GM12878 (cell line): ENCODE results near the gene WDSUB1. TPM values are rescaled to one million over a fixed set of nuclear protein-coding genes. Genes with fewer than 3 reads are reported as not detected.

Experiments
- ATAC-seq: fragments of 200-7000 bp; cut with Tn5 transposase; 3 replicates; pipeline ENCODE4 v1.9.1; 2020; ENCODE audit warnings: mild to moderate bottlenecking, moderate library complexity
- BruUV-seq: library from RNA; stranded (reverse); fragments of 400-500 nt; replicated peaks from 2 replicates; lab custom pipeline; 2021; lab: Mats Ljungman, UMichigan
- CTCF ChIA-PET: fragments of 300-600 bp; sonication (Branson Sonifier 250); formaldehyde crosslinking; extraction: SDS; loops from one replicate; lab custom pipeline; 2021; ENCODE audit warnings: inconsistent platforms; lab: Yijun Ruan, JAX
- POLR2A ChIA-PET: fragments of 350-600 bp; formaldehyde crosslinking; extraction: SDS; loops from one replicate; lab custom pipeline; 2021; ENCODE audit warnings: inconsistent platforms; lab: Charles Lee
- RAD21 ChIA-PET: fragments of 300-600 bp; sonication (Branson Sonifier 250); formaldehyde crosslinking; loops from one replicate; lab custom pipeline; 2023; ENCODE audit warnings: antibody characterized with exemption; ENCODE audit not compliant: unreplicated experiment; lab: Charles Lee
- SMC1A ChIA-PET: fragments of 300-600 bp; sonication (Branson Sonifier 250); formaldehyde crosslinking; loops from one replicate; lab custom pipeline; 2023; ENCODE audit not compliant: unreplicated experiment, uncharacterized antibody; lab: Charles Lee
- DNase-seq: peaks from one replicate; pipeline ENCODE4 v3.0.0-alpha.2; 2011; ENCODE audit warnings: low read depth, low spot score
- FAIRE-seq: peaks from 3 replicates; lab custom pipeline; 2011; peaks lifted over from hg19 to GRCh38; lab: Jason Lieb, UNC
- H2AFZ ChIP-seq: 2 replicates; pipeline ENCODE4 v1.6.0; 2011; ENCODE audit warnings: low read depth, low read length, control low read depth; ENCODE audit not compliant: control insufficient read depth
- H3K27ac ChIP-seq: 2 replicates; pipeline ENCODE4 v1.5.1; 2011; ENCODE audit warnings: control low read depth; ENCODE audit not compliant: control insufficient read depth, insufficient read depth
- H3K27me3 ChIP-seq, 2 experiments: replicated peaks in 1 of 2; 2 replicates each; pipeline versions ENCODE4 v1.6.0 to v1.6.1; 2011; ENCODE audit warnings: low read length in 1 of 2; ENCODE audit not compliant: control insufficient read depth in 2 of 2, insufficient read depth in 2 of 2
- H3K36me3 ChIP-seq, 2 experiments: 2 replicates each; pipeline ENCODE4 v1.5.1; 2011; ENCODE audit warnings: low read length in 1 of 2; ENCODE audit not compliant: control insufficient read depth in 2 of 2, insufficient read depth in 2 of 2
- H3K4me1 ChIP-seq: 2 replicates; pipeline ENCODE4 v1.6.1; 2011; ENCODE audit warnings: mild to moderate bottlenecking, low read length, moderate library complexity, mixed read lengths; ENCODE audit not compliant: control insufficient read depth, insufficient read depth
- H3K4me2 ChIP-seq: 2 replicates; pipeline ENCODE4 v1.6.0; 2011; ENCODE audit warnings: control low read depth; ENCODE audit not compliant: control insufficient read depth, insufficient read depth
- H3K4me3 ChIP-seq: fragments of 200-600 bp; sonication (generic); 2 replicates; pipeline ENCODE4 v1.5.1; 2016
- H3K79me2 ChIP-seq: 2 replicates; pipeline ENCODE4 v1.6.0; 2011; ENCODE audit warnings: low read length; ENCODE audit not compliant: control insufficient read depth, insufficient read depth
- H3K9ac ChIP-seq: 2 replicates; pipeline ENCODE4 v1.8.0; 2011; ENCODE audit warnings: low read length, control low read depth, mixed read lengths; ENCODE audit not compliant: control insufficient read depth, insufficient read depth
- H3K9me3 ChIP-seq: replicated peaks from 3 replicates; pipeline ENCODE4 v1.5.1; 2011; ENCODE audit warnings: mild to moderate bottlenecking, low read length; ENCODE audit not compliant: control insufficient read depth, insufficient read depth
- H4K20me1 ChIP-seq: 2 replicates; pipeline ENCODE4 v1.6.0; 2011; ENCODE audit not compliant: control insufficient read depth, insufficient read depth
- CEBPB ChIP-seq, 2 experiments: fragments of 150-350 bp in 1 of 2; IDR thresholded peaks; 2 replicates each; pipeline ENCODE4 v1.6.1; 2012 to 2014; ENCODE audit warnings: low read depth in 2 of 2, low read length in 2 of 2, borderline replicate concordance in 1 of 2, inconsistent platforms in 1 of 2
- DPF2 ChIP-seq: fragments of 450-650 bp; IDR thresholded peaks from 2 replicates; pipeline ENCODE4 v1.6.1; 2017; ENCODE audit warnings: mild to moderate bottlenecking
- EED ChIP-seq: sonication (generic); IDR thresholded peaks from 2 replicates; pipeline ENCODE4 v1.6.1; 2016; ENCODE audit warnings: antibody characterized with exemption, low read depth
- ETV6 ChIP-seq, 2 experiments: fragments of 450-650 bp in 1 of 2; IDR thresholded peaks in 1 of 2; conservative IDR thresholded peaks in 1 of 2; 2 replicates each; pipeline ENCODE4 v1.6.1; 2014; ENCODE audit warnings: antibody characterized with exemption in 1 of 2, borderline replicate concordance in 1 of 2, low read depth in 1 of 2, mild to moderate bottlenecking in 1 of 2, moderate library complexity in 1 of 2
- MEF2A ChIP-seq: IDR thresholded peaks from 2 replicates; pipeline ENCODE4 v1.6.1; 2011; ENCODE audit warnings: low read depth, mild to moderate bottlenecking, low read length, moderate library complexity; ENCODE audit not compliant: insufficient read depth
- MEF2B ChIP-seq: fragments of 450-650 bp; IDR thresholded peaks from 2 replicates; pipeline ENCODE4 v1.6.1; 2018; ENCODE audit warnings: mild to moderate bottlenecking, moderate library complexity; ENCODE audit not compliant: partially characterized antibody, poor library complexity, severe bottlenecking
- NBN ChIP-seq: fragments of 450-650 bp; IDR thresholded peaks from 2 replicates; pipeline ENCODE4 v1.6.1; 2016
- NFYA ChIP-seq: IDR thresholded peaks from 2 replicates; pipeline ENCODE4 v1.6.1; 2011; ENCODE audit warnings: low read depth, mild to moderate bottlenecking, low read length, improper control_type of control experiment, borderline replicate concordance
- SMAD5 ChIP-seq: IDR thresholded peaks from 2 replicates; pipeline ENCODE4 v1.6.1; 2016; ENCODE audit warnings: antibody characterized with exemption, low read depth
- SP1 ChIP-seq: IDR thresholded peaks from one replicate; pipeline ENCODE4 v1.6.1; 2011; ENCODE audit warnings: low read depth, low read length
- TCF12 ChIP-seq: IDR thresholded peaks from 2 replicates; pipeline ENCODE4 v1.6.1; 2011; ENCODE audit warnings: low read depth, mild to moderate bottlenecking, low read length
- TCF7 ChIP-seq: IDR thresholded peaks from 2 replicates; pipeline ENCODE4 v1.6.1; 2014; ENCODE audit warnings: antibody characterized with exemption, borderline replicate concordance
- ZBED1 ChIP-seq: IDR thresholded peaks from 2 replicates; pipeline ENCODE4 v1.6.1; 2016; ENCODE audit warnings: borderline replicate concordance
- ZNF207 ChIP-seq: fragments of 450-650 bp; IDR thresholded peaks from 2 replicates; pipeline ENCODE4 v1.6.1; 2014; ENCODE audit warnings: antibody characterized with exemption, mild to moderate bottlenecking, borderline replicate concordance
- WGBS: methylation state at CpG from one replicate; pipeline ENCODE4 v1.1.6; 2016; ENCODE audit warnings: low lambda C conversion rate; ENCODE audit not compliant: insufficient replicate concordance, insufficient coverage; ENCODE audit errors: missing lambda C conversion rate; 5-methylcytosine and 5-hydroxymethylcytosine counted together
- in situ Hi-C: fragments of 300-500 bp; cut with MboI; formaldehyde crosslinking; loops from 9 replicates; pipeline ENCODE4 v1.14.3; 2018; ENCODE audit warnings: mixed read lengths
- intact Hi-C: fragments of 100-400 bp; cut with micrococcal nuclease; formaldehyde crosslinking; loops from one replicate; pipeline ENCODE4 v1.14.2; 2022; ENCODE audit not compliant: unreplicated experiment
- polyA plus RNA-seq, 11 experiments: library from polyadenylated mRNA; depleted of rRNA in 4 of 11; unstranded in 6 of 11; stranded (reverse) in 5 of 11; fragments of >200 nt; fragmentation: Nextera tagmentation in 4 of 11; fragmentation: Illumina TruSeq in 1 of 11; extraction: Ambion mirVana in 4 of 11; extraction: Trizol in 1 of 11; gene quantifications; 1 replicate in 1 of 11; 2 replicates in 10 of 11; pipeline versions ENCODE4 v1.2.1 to v1.2.3, GENCODE V29; 2011 to 2016; ENCODE audit warnings: inconsistent platforms in 2 of 11, missing spikeins in 2 of 11, low read depth in 1 of 11
- total RNA-seq, 4 experiments: library from RNA; depleted of rRNA in 3 of 4; stranded (reverse); fragments of >200 nt in 3 of 4; fragmentation: Illumina TruSeq in 1 of 4; extraction: Trizol in 1 of 4; gene quantifications; 2 replicates each; pipeline versions ENCODE4 v1.2.1 to v1.2.3, GENCODE V29; 2013 to 2021
- TF ChIP-seq, protein P1 (sequence below), 3 experiments: IDR thresholded peaks in 2 of 3; conservative IDR thresholded peaks in 1 of 3; 2 replicates each; pipeline ENCODE4 v1.5.1; 2011; ENCODE audit warnings: low read depth in 3 of 3, low read length in 3 of 3, mild to moderate bottlenecking in 3 of 3, control low read depth in 2 of 3, moderate library complexity in 2 of 3, inconsistent platforms in 1 of 3, mixed read lengths in 1 of 3; ENCODE audit not compliant: control insufficient read depth in 2 of 3, insufficient read depth in 1 of 3; ENCODE audit errors: extremely low read depth in 1 of 3
- TF ChIP-seq, protein P2 (sequence below): fragments of 450-650 bp; IDR thresholded peaks from 2 replicates; pipeline ENCODE4 v1.6.1; 2017; ENCODE audit warnings: mild to moderate bottlenecking, low read depth, inconsistent platforms; ENCODE audit not compliant: poor library complexity, severe bottlenecking

WDSUB1 gene
- total and polyA plus RNA-seq, 10 of the 15 experiments (the other 5 are each of a cell fraction or from before 2014, with no cell fraction given), result 4.4 to 12.7 (median 7.6) TPM

GRCh38 chr2:159199236-159199635 lies 87.3 kb downstream of the WDSUB1 start:
- POLR2A ChIA-PET, result no interaction called here

More at GRCh38 chr2:159199236-159199635, 87.3 kb downstream of the WDSUB1 start:
- no peak for DNase-seq
- no peak for FAIRE-seq
- H3K9me3 ChIP-seq, result no peaks in the 10 kb centered on the region
- no peaks in the 10 kb centered on the region; a peak in 1 of 4 replicates for H3K36me3 ChIP-seq
- no peaks in the 10 kb centered on the region for H3K79me2 ChIP-seq
- H3K9ac ChIP-seq, result no peak overlapping the region
- no peak for TF ChIP-seq SP1
- TF ChIP-seq ETV6 (conservative IDR thresholded peaks at IDR 0.05 in 1 of 2, IDR thresholded peaks at IDR 0.05 in 1 of 2; ENCODE audit: borderline replicate concordance in 1 of 2, low read depth in 1 of 2), result no peak
- TF ChIP-seq NBN, result no peak
- no peak for TF ChIP-seq MEF2A
- TF ChIP-seq CEBPB (IDR thresholded peaks at IDR 0.05; ENCODE audit: borderline replicate concordance in 1 of 2, low read depth in 2 of 2, low read length in 2 of 2), result no peak
- no peak for TF ChIP-seq NFYA
- no peak for TF ChIP-seq TCF12
- no peak for TF ChIP-seq TCF7
- no peak for TF ChIP-seq DPF2
- TF ChIP-seq, protein P1, sequence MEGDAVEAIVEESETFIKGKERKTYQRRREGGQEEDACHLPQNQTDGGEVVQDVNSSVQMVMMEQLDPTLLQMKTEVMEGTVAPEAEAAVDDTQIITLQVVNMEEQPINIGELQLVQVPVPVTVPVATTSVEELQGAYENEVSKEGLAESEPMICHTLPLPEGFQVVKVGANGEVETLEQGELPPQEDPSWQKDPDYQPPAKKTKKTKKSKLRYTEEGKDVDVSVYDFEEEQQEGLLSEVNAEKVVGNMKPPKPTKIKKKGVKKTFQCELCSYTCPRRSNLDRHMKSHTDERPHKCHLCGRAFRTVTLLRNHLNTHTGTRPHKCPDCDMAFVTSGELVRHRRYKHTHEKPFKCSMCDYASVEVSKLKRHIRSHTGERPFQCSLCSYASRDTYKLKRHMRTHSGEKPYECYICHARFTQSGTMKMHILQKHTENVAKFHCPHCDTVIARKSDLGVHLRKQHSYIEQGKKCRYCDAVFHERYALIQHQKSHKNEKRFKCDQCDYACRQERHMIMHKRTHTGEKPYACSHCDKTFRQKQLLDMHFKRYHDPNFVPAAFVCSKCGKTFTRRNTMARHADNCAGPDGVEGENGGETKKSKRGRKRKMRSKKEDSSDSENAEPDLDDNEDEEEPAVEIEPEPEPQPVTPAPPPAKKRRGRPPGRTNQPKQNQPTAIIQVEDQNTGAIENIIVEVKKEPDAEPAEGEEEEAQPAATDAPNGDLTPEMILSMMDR (IDR thresholded peaks at IDR 0.05 in 2 of 3, conservative IDR thresholded peaks at IDR 0.05 in 1 of 3; ENCODE audit: control insufficient read depth in 2 of 3, extremely low read depth in 1 of 3, insufficient read depth in 1 of 3, low read depth in 3 of 3, low read length in 3 of 3), result no peak
- no peak for TF ChIP-seq ZNF207
- no peak for TF ChIP-seq MEF2B
- no peak for TF ChIP-seq EED
- TF ChIP-seq ZBED1, result no peak
- TF ChIP-seq, protein P2, sequence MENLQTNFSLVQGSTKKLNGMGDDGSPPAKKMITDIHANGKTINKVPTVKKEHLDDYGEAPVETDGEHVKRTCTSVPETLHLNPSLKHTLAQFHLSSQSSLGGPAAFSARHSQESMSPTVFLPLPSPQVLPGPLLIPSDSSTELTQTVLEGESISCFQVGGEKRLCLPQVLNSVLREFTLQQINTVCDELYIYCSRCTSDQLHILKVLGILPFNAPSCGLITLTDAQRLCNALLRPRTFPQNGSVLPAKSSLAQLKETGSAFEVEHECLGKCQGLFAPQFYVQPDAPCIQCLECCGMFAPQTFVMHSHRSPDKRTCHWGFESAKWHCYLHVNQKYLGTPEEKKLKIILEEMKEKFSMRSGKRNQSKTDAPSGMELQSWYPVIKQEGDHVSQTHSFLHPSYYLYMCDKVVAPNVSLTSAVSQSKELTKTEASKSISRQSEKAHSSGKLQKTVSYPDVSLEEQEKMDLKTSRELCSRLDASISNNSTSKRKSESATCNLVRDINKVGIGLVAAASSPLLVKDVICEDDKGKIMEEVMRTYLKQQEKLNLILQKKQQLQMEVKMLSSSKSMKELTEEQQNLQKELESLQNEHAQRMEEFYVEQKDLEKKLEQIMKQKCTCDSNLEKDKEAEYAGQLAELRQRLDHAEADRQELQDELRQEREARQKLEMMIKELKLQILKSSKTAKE, result no peak
- no peak for TF ChIP-seq SMAD5
- CTCF ChIA-PET, result interaction anchor here (0.8 kb wide), 1 partner anchor 125 kb away, joined by 3 read pairs; no protein-coding TSS in a partner anchor
- no peaks in the 10 kb centered on the region for H4K20me1 ChIP-seq
- H3K4me2 ChIP-seq, result no peak overlapping the region
- no peak for ATAC-seq
- RAD21 ChIA-PET, result no interaction called here
- SMC1A ChIA-PET, result interaction anchor here (1.2 to 1.4 kb wide), 2 partner anchors 11 to 23 kb away, joined by 3 to 5 read pairs; no protein-coding TSS in a partner anchor
- H3K4me3 ChIP-seq, result no peak overlapping the region
- H3K27me3 ChIP-seq, result no peaks in the 10 kb centered on the region
- H2AFZ ChIP-seq, result no peak overlapping the region
- WGBS, result 84% methylated on average over 9 of the region's 9 CpGs
- intact Hi-C loops, result no loop called here
- H3K27ac ChIP-seq, result no peak overlapping the region
- no TSS peak for BruUV-seq
- in situ Hi-C loops, result no loop called here
- H3K4me1 ChIP-seq, result peaks cover 13% of the 10 kb centered on the region
